Neutrophil (primary cell): ENCODE results near the gene MYOM1.

Experiments used
- H3K27ac ChIP-seq: fragments of 200-600 bp; sonication (generic); 2 replicates; pipeline ENCODE4 v1.5.1; 2016; ENCODE audit warnings: mild to moderate bottlenecking, moderate library complexity
- H3K27me3 ChIP-seq: fragments of 200-600 bp; sonication (generic); 2 replicates; pipeline ENCODE4 v1.6.0; 2016; ENCODE audit warnings: mild to moderate bottlenecking
- H3K36me3 ChIP-seq: fragments of 200-600 bp; sonication (generic); 2 replicates; pipeline ENCODE4 v1.5.1; 2017
- H3K4me1 ChIP-seq, 2 experiments: fragments of 200-600 bp in 1 of 2; sonication (generic) in 1 of 2; 1 replicate in 1 of 2; 2 replicates in 1 of 2; pipeline versions ENCODE4 v1.5.1 to v1.6.1; 2013 to 2016; ENCODE audit warnings: low read depth in 1 of 2, low read length in 1 of 2, mild to moderate bottlenecking in 1 of 2, moderate library complexity in 1 of 2; ENCODE audit not compliant: control insufficient read depth in 1 of 2, insufficient read depth in 1 of 2
- H3K4me3 ChIP-seq, 2 experiments: fragments of 200-600 bp in 1 of 2; sonication (generic) in 1 of 2; 1 replicate in 1 of 2; 2 replicates in 1 of 2; pipeline ENCODE4 v1.5.1; 2013 to 2016; ENCODE audit warnings: low read depth in 1 of 2, low read length in 1 of 2, mild to moderate bottlenecking in 1 of 2, moderate library complexity in 1 of 2
- H3K9me3 ChIP-seq: fragments of 200-600 bp; sonication (generic); 2 replicates; pipeline ENCODE4 v1.5.1; 2016
- CTCF ChIP-seq: fragments of 200-600 bp; sonication (generic); IDR thresholded peaks from 2 replicates; pipeline ENCODE4 v1.5.1; 2016; ENCODE audit warnings: antibody characterized with exemption

MYOM1 gene

DNA sequence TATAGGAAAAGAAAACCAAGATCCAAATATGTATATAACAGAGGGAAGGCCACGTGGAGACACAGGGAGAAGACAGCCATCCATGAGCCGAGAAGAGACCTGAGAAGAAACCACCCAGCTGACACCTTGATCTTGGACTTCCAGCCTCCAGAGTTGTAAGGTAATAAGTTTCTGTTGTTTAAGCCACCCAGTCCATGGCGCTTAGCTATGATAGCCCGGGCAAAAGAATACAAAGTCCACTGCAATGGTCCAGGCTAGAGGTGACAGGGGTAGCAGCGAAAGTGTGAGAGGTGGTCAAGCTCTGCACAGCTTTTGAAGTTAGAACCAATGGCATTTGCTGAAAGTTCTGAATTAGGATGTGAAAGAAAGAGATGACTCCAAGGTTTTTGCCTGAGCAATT, 2.8 kb downstream of the MYOM1 start:
- Histone ChIP-seq H3K27ac (no peak overlapping the region), H3K9me3 (no peaks in the 10 kb centered on the region), H3K36me3 (peaks cover 10% of the 10 kb centered on the region), H3K4me3 (no peak overlapping the region), H3K27me3 (no peaks in the 10 kb centered on the region), H3K4me1 (no peaks in the 10 kb centered on the region)
- no peak for TF ChIP-seq CTCF

- no peak for TF ChIP-seq CTCF
Observed at GRCh38 chr18:3214855-3215637, 4.7 kb downstream of the MYOM1 start.

DNA sequence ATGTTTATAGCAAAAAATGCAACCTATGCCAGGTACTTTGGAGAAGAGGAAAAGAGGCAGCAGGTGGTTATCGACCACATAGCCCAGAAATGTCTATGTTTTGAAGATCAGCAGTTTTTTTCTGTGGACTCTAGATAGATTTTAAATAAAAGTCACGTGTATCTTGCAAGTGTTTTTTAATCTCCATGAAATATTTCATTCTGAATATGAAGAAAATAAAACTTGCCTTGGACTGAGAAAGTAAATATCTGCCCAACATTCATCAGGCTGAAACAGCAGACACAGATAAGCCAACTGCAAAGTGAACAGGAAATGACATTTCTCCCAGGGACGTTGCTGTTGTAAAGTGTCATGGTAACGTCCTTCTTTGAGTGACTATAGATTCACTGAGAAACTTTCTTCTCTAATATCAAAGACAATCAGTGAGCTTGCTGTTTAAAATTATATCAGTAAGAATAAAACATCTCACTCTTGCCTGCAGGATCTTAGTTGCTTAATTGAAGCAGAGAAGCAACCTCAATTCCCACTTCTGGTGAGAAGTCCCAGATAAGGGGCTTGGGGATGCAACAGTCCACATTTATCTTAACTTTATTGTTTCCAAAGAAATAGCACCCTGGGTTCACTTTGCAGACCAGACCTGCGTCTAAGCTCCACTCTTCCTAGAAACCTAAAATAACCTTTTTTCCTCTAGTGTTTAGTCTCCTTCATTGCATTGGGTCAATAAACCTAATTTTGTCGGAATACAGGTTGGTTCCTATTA, 6.3 kb downstream of the MYOM1 start:
- no peak overlapping the region for H3K27ac ChIP-seq
- H3K4me1 ChIP-seq: no peaks in the 10 kb centered on the region
- no peak overlapping the region for H3K4me3 ChIP-seq
- no peaks in the 10 kb centered on the region for H3K27me3 ChIP-seq
- no peak for TF ChIP-seq CTCF
- no peaks in the 10 kb centered on the region for H3K9me3 ChIP-seq
- peaks cover 10% of the 10 kb centered on the region for H3K36me3 ChIP-seq

More at GRCh38 chr18:3214855-3215637, 4.7 kb downstream of the MYOM1 start:
- no peaks in the 10 kb centered on the region for H3K4me1 ChIP-seq
- H3K36me3 ChIP-seq: peaks cover 10% of the 10 kb centered on the region
- H3K27me3 ChIP-seq: no peaks in the 10 kb centered on the region
- H3K27ac ChIP-seq: no peak overlapping the region
- H3K4me3 ChIP-seq: no peak overlapping the region
- H3K9me3 ChIP-seq: no peaks in the 10 kb centered on the region

DNA sequence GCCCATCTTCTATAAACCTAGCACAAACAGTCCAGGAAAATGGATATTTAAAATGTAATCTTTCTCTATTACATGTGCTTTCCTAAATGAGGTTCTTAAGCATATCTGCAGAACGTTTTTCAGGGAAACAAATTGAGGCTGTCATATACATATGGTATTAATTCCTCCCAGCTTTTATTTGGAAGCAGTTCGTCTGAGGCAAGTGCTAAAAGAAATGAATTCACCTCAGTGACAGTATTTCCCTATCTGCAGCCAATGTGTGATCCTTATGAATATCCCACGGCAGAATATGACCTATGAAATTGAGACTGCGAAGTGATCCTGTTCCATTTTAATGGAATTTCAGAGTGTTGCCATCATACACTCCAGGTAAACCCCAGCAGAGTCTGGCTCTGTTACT, 7.1 kb downstream of the MYOM1 start:
- H3K27me3 ChIP-seq: no peaks in the 10 kb centered on the region
- no peaks in the 10 kb centered on the region for H3K4me1 ChIP-seq
- H3K9me3 ChIP-seq: no peaks in the 10 kb centered on the region
- H3K4me3 ChIP-seq: no peak overlapping the region
- H3K27ac ChIP-seq: no peak overlapping the region
- TF ChIP-seq CTCF: no peak
- H3K36me3 ChIP-seq: peaks cover 10% of the 10 kb centered on the region

GRCh38 chr18:3211236-3211992, 8.4 kb downstream of the MYOM1 start:
- H3K27me3 ChIP-seq: no peaks in the 10 kb centered on the region
- TF ChIP-seq CTCF: no peak
- no peak overlapping the region for H3K4me3 ChIP-seq
- no peaks in the 10 kb centered on the region for H3K4me1 ChIP-seq
- no peak overlapping the region for H3K27ac ChIP-seq
- H3K9me3 ChIP-seq: no peaks in the 10 kb centered on the region
- H3K36me3 ChIP-seq: peaks cover 10% of the 10 kb centered on the region
